ENCODE data around the gene FAM72C.
"Not testable (repeated sequence)": the region's sequence is repeated elsewhere in the genome, so short reads cannot be mapped to it uniquely, and the experiment has no call there.

The FAM72C gene

DNA sequence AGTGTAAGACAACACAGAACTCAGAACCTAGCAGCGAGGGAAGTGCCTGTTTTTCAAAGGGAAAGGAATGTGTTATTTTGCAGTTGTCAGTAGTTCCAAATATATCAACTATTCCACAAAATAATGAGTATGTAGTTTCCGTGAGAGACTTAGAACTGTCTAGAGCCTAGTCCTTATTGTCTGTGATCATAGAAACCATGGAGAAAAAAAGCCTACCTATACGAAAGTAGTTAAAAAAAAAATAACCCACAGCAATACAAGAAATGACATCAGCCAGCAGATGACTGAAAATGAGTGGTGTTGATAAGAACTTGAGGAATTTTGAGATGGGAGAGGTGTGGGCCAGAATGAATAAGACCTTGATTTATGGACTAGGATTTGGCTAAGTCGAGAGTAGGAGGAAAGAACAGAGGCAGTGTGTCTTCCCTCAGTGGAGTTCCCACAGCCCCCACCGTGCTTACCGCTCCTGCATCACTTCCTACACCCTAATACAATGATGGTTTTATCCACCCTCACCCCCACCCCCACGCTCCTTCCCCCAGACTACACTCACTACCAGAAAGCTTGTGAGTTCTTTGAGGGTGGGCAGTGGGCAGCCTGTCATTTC lies 21.6 kb upstream of the FAM72C start:
- not testable (repeated sequence) for H3K4me1 Mint-ChIP-seq (ENCODE audit: low read depth); H3K4me3 Mint-ChIP-seq; H3K36me3 Mint-ChIP-seq (ENCODE audit: low read depth)

GRCh38 chr1:143990699-143991098 lies 18.9 kb upstream of the FAM72C start:
- not testable (repeated sequence) for H3K9me3 Mint-ChIP-seq; H3K36me3 Mint-ChIP-seq (ENCODE audit: low read depth); H3K27ac Mint-ChIP-seq; H3K4me1 Mint-ChIP-seq (ENCODE audit: low read depth); DNase-seq; H3K4me3 Mint-ChIP-seq; H3K27me3 Mint-ChIP-seq

More for the DNA sequence above, 21.6 kb upstream of the FAM72C start:
- not testable (repeated sequence) for DNase-seq, H3K27me3 Mint-ChIP-seq, H3K9me3 Mint-ChIP-seq, H3K27ac Mint-ChIP-seq

DNA sequence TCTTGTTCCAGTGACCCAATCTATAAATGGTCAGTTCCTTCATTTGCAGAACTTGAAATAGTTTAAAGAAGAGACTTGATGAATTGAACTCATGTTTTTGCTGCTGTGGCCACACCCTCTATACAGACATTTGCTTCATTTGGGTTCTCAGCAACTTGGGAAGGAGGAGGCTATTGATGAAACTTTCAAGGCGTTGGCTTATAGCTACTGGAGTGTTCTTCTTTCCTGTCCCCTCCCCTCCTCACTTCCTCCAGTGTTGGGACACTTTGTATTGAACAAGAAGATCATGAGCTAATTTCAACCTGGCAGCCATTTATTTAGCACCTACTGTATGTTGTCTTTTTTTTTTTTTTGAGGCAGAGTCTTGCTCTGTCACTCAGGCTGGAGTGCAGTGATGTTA lies 17.9 kb upstream of the FAM72C start:
- H3K4me3 Mint-ChIP-seq; H3K4me1 Mint-ChIP-seq (ENCODE audit: low read depth); DNase-seq; H3K27me3 Mint-ChIP-seq; H3K36me3 Mint-ChIP-seq (ENCODE audit: low read depth); H3K9me3 Mint-ChIP-seq; H3K27ac Mint-ChIP-seq: not testable (repeated sequence)

DNA sequence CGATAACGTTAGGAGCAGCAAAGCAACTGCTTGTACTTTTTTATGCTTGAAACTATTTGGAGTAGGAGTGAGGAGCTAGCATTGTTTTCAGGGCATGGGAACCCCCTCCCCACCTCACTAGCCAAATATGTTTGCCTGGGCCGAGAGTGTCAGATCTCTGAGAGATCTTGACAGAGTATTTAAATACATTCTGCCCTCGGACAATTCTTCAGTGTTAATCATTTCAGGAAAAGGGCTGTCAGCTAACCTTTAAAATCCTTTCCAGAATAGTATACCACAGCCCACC lies 17.6 kb upstream of the FAM72C start:
- not testable (repeated sequence) for H3K4me3 Mint-ChIP-seq; H3K27ac Mint-ChIP-seq; H3K4me1 Mint-ChIP-seq (ENCODE audit: low read depth); DNase-seq; H3K36me3 Mint-ChIP-seq (ENCODE audit: low read depth); H3K9me3 Mint-ChIP-seq; H3K27me3 Mint-ChIP-seq

DNA sequence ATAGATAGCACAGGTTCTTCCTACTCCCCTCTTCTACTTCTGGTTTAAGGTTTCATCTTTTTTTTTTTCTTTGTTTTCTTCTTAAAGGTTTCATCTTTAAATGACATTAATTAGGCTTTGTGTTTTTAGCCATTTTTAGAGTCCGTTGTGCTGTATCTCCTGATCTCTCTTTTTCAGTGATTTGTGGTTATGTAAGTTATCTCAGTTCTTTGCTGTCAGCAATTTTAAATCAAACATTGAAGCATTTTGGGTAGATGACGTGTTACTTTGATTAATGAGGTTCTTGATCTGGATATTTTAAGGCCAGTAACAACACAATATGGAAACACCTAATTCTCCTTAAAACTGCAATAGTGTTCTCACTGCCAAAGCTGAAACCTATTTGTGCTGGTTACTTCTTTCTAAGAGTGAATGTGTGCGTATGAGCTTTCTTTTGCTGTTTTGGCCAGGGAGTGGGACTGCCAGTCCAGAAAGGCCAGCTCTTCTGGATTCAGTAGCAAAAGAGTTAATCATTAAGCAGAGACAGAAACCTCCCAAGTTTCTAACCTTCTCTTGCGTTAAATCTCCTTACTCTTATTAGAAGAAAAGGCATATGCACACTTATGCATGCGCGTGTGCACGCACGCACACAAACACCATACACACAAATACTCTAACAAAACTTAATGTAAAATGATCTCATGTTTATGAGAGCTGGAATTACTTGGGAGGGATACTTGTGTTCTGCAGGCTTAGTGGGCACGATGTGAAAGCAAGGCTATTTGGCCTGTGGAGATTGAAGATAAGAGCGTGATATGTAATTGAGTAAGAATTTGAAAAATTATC lies 17.0 kb upstream of the FAM72C start:
- not testable (repeated sequence) for H3K36me3 Mint-ChIP-seq (ENCODE audit: low read depth); H3K27me3 Mint-ChIP-seq; H3K4me1 Mint-ChIP-seq (ENCODE audit: low read depth); H3K9me3 Mint-ChIP-seq; DNase-seq; H3K27ac Mint-ChIP-seq; H3K4me3 Mint-ChIP-seq

DNA sequence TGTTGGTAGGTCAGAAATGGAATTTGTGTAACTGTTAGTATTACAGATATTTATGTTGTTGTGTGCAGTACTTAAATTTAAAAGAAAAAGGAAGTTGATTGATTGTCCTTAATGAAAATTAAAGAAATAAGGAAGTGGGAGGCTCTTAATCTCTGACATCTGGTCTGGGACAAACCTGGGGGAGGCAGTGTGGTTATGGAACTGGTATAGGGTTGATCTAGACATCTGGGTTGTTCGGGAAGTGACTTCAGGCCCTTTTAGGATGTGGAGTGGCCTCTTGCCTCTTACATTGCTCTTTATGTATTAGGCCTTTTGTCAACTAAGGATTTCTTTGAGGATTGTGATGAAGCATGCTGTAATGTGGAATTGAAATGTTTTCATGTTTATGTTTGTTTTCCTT lies 16.1 kb upstream of the FAM72C start:
- not testable (repeated sequence) for H3K4me3 Mint-ChIP-seq; H3K9me3 Mint-ChIP-seq; H3K27me3 Mint-ChIP-seq; DNase-seq; H3K27ac Mint-ChIP-seq; H3K36me3 Mint-ChIP-seq (ENCODE audit: low read depth); H3K4me1 Mint-ChIP-seq (ENCODE audit: low read depth)

GRCh38 chr1:143984721-143985473 lies 13.1 kb upstream of the FAM72C start:
- DNase-seq; H3K36me3 Mint-ChIP-seq (ENCODE audit: low read depth); H3K4me1 Mint-ChIP-seq (ENCODE audit: low read depth); H3K27me3 Mint-ChIP-seq; H3K4me3 Mint-ChIP-seq; H3K9me3 Mint-ChIP-seq; H3K27ac Mint-ChIP-seq: not testable (repeated sequence)

DNA sequence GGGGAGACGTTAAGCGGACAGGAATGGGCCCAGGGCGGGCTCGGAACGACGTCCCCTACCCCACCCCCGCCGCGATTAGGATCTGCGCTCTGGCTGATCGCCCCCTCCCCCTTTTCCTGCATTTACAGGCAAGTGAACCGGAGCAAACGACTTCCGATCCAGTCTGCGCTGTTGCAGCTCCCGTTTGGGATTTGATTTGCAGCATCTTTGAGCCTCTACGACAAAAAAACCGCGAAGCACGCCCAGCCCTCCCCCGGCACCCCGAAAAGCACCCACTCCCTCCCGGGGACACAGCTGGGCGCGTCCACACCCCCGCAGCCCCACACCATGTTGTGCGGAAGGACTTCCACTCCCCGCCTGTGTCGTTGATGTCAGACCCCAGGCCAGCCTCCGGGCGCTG lies 2.6 kb upstream of the FAM72C start:
- H3K27me3 Mint-ChIP-seq, H3K9me3 Mint-ChIP-seq: not testable (repeated sequence)

GRCh38 chr1:143973876-143974414 lies 2.2 kb upstream of the FAM72C start:
- not testable (repeated sequence) for H3K36me3 Mint-ChIP-seq (ENCODE audit: low read depth); H3K27me3 Mint-ChIP-seq; H3K27ac Mint-ChIP-seq; H3K9me3 Mint-ChIP-seq; H3K4me1 Mint-ChIP-seq (ENCODE audit: low read depth)
- H3K4me3 Mint-ChIP-seq, result peak overlapping the region; percentile 86
- DNase-seq, result peak; percentile 44

More for the DNA sequence above, 2.6 kb upstream of the FAM72C start:
- not testable (repeated sequence) for H3K4me1 Mint-ChIP-seq (ENCODE audit: low read depth); DNase-seq; H3K27ac Mint-ChIP-seq; H3K36me3 Mint-ChIP-seq (ENCODE audit: low read depth)
- H3K4me3 Mint-ChIP-seq, result peak overlapping the region; percentile 72

DNA sequence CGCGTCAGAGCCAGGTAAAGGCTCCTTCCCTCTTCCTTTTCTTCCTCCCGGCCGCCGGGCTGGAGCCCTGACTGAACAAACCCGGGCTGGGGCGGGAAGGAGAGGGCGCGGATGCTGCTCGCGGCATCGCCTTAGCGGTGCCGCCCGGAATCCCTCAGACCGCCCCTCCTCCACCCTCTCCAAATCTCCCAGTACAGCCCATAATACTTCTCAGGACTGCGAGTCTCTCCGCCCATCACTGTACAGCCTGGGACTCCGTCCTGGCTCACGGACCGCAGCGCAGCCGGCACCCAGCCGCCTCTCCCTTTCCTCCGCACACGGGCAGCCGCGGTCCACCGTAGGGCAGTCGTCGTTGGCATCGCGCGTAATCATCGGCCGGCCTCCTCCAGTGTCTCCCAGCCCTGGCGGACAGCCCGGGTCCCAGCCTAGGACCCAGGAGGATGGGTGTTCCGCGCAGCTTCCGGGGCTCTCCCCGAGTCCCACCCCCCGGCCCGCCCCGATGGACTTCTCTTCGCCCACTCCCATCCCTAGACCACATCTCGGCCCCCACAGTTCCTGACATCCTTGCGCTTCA lies 1.1 kb upstream of the FAM72C start:
- H3K9me3 Mint-ChIP-seq; DNase-seq; H3K27ac Mint-ChIP-seq; H3K27me3 Mint-ChIP-seq; H3K4me3 Mint-ChIP-seq; H3K4me1 Mint-ChIP-seq (ENCODE audit: low read depth); H3K36me3 Mint-ChIP-seq (ENCODE audit: low read depth): not testable (repeated sequence)

DNA sequence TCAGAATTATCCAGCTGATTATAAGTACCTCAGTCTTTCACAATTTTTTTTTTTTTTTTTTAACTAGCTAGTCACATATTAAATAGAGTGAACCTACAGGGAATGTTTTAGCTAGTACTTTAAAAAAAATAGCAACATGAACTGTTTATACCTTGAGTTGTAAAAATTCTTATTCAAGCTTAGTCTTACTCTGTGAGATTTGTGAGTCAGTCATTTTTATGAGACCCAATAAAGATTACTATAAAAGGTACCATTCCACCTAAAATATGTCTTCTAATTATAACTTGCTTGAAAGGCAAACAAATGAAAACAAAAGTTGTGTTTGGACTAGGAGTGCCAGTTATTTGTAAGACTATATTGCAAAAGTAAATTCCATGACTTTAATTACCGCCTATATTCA lies 5.9 kb downstream of the FAM72C start:
- H3K4me1 Mint-ChIP-seq (ENCODE audit: low read depth); H3K9me3 Mint-ChIP-seq; H3K4me3 Mint-ChIP-seq; H3K36me3 Mint-ChIP-seq (ENCODE audit: low read depth); DNase-seq; H3K27me3 Mint-ChIP-seq; H3K27ac Mint-ChIP-seq: not testable (repeated sequence)

DNA sequence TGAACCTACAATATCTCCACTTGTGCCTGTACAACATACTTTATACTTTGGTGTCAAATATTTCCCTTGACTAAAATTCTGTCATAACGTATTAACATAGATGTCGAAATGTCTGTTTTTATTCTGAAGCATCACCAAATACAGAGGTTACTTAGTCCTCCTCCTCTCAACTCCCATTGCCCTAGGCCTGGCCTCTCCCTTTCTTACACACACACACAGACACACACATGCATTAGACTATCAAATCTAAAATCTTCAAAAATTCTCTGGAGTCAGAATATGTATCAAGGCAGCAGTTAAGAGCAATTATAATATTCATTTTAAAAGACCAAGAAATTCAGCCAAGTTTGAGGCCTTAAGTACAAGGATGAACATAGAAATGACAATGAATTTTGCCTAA lies 7.5 kb downstream of the FAM72C start:
- H3K36me3 Mint-ChIP-seq (ENCODE audit: low read depth); H3K27me3 Mint-ChIP-seq; H3K9me3 Mint-ChIP-seq; H3K4me1 Mint-ChIP-seq (ENCODE audit: low read depth); H3K27ac Mint-ChIP-seq; DNase-seq; H3K4me3 Mint-ChIP-seq: not testable (repeated sequence)

- not testable (repeated sequence) for H3K27me3 Mint-ChIP-seq; H3K4me3 Mint-ChIP-seq; H3K9me3 Mint-ChIP-seq; H3K36me3 Mint-ChIP-seq (ENCODE audit: low read depth); H3K4me1 Mint-ChIP-seq (ENCODE audit: low read depth); H3K27ac Mint-ChIP-seq; DNase-seq
Measured at GRCh38 chr1:143955930-143956329, 15.9 kb downstream of the FAM72C start.

GRCh38 chr1:143952913-143953312 lies 18.9 kb downstream of the FAM72C start:
- H3K9me3 Mint-ChIP-seq; H3K36me3 Mint-ChIP-seq (ENCODE audit: low read depth); H3K27ac Mint-ChIP-seq: not testable (repeated sequence)

More at GRCh38 chr1:143952913-143953312, 18.9 kb downstream of the FAM72C start:
- not testable (repeated sequence) for H3K4me3 Mint-ChIP-seq; H3K4me1 Mint-ChIP-seq (ENCODE audit: low read depth); DNase-seq; H3K27me3 Mint-ChIP-seq
